Measurements from ENCODE around the gene CCDC171. TPM values are rescaled to one million over a fixed set of nuclear protein-coding genes. Genes with fewer than 3 reads are reported as not detected.

Gene CCDC171
- total RNA-seq, 1 donor from 2014 or later, result 5.4 TPM

GRCh38 chr9:15846611-15847010 lies 293.8 kb downstream of the CCDC171 start:
- no peaks in the 10 kb centered on the region for H3K4me1 Mint-ChIP-seq (ENCODE audit: unreplicated experiment)
- H3K27ac Mint-ChIP-seq (ENCODE audit: unreplicated experiment), result no peak overlapping the region
- H3K9me3 Mint-ChIP-seq (ENCODE audit: unreplicated experiment), result no peaks in the 10 kb centered on the region
- no peaks in the 10 kb centered on the region for H3K36me3 Mint-ChIP-seq (ENCODE audit: unreplicated experiment)
- no peak overlapping the region for H3K4me3 Mint-ChIP-seq (ENCODE audit: unreplicated experiment)
- DNase-seq (ENCODE audit: extremely low spot score, unreplicated experiment), result no peak
- H3K27me3 Mint-ChIP-seq (ENCODE audit: unreplicated experiment), result no peaks in the 10 kb centered on the region
- no peak for TF ChIP-seq CTCF (IDR thresholded peaks at IDR 0.05)

- DNase-seq (ENCODE audit: extremely low spot score, unreplicated experiment), result no peak
- no peak for TF ChIP-seq CTCF (IDR thresholded peaks at IDR 0.05)
- no peaks in the 10 kb centered on the region for H3K27me3 Mint-ChIP-seq (ENCODE audit: unreplicated experiment)
- H3K4me1 Mint-ChIP-seq (ENCODE audit: unreplicated experiment), result no peaks in the 10 kb centered on the region
- peaks cover 5% of the 10 kb centered on the region for H3K9me3 Mint-ChIP-seq (ENCODE audit: unreplicated experiment)
- H3K27ac Mint-ChIP-seq (ENCODE audit: unreplicated experiment), result no peak overlapping the region
- no peak overlapping the region for H3K4me3 Mint-ChIP-seq (ENCODE audit: unreplicated experiment)
- H3K36me3 Mint-ChIP-seq (ENCODE audit: unreplicated experiment), result no peaks in the 10 kb centered on the region
Measured at GRCh38 chr9:15849871-15850270, 297.0 kb downstream of the CCDC171 start.

GRCh38 chr9:15851766-15852165 lies 298.9 kb downstream of the CCDC171 start:
- H3K36me3 Mint-ChIP-seq (ENCODE audit: unreplicated experiment), result peaks cover 4% of the 10 kb centered on the region
- H3K27me3 Mint-ChIP-seq (ENCODE audit: unreplicated experiment), result no peaks in the 10 kb centered on the region
- no peak overlapping the region for H3K27ac Mint-ChIP-seq (ENCODE audit: unreplicated experiment)
- no peaks in the 10 kb centered on the region for H3K4me1 Mint-ChIP-seq (ENCODE audit: unreplicated experiment)
- no peak for TF ChIP-seq CTCF (IDR thresholded peaks at IDR 0.05)
- H3K9me3 Mint-ChIP-seq (ENCODE audit: unreplicated experiment), result peaks cover 5% of the 10 kb centered on the region
- no peak overlapping the region for H3K4me3 Mint-ChIP-seq (ENCODE audit: unreplicated experiment)
- DNase-seq (ENCODE audit: extremely low spot score, unreplicated experiment), result no peak

- Mint-ChIP-seq H3K4me1 (ENCODE audit: unreplicated experiment) (no peaks in the 10 kb centered on the region), H3K4me3 (ENCODE audit: unreplicated experiment) (no peak overlapping the region), H3K27ac (ENCODE audit: unreplicated experiment) (no peak overlapping the region), H3K27me3 (ENCODE audit: unreplicated experiment) (no peaks in the 10 kb centered on the region), H3K9me3 (ENCODE audit: unreplicated experiment) (peaks cover 14% of the 10 kb centered on the region), H3K36me3 (ENCODE audit: unreplicated experiment) (peaks cover 6% of the 10 kb centered on the region)
- no peak for TF ChIP-seq CTCF (IDR thresholded peaks at IDR 0.05)
- DNase-seq (ENCODE audit: extremely low spot score, unreplicated experiment), result no peak
Measured at GRCh38 chr9:15856591-15856990, 303.7 kb downstream of the CCDC171 start.

- Mint-ChIP-seq H3K36me3 (ENCODE audit: unreplicated experiment) (peaks cover 6% of the 10 kb centered on the region), H3K4me1 (ENCODE audit: unreplicated experiment) (no peaks in the 10 kb centered on the region), H3K27me3 (ENCODE audit: unreplicated experiment) (no peaks in the 10 kb centered on the region), H3K27ac (ENCODE audit: unreplicated experiment) (no peak overlapping the region), H3K4me3 (ENCODE audit: unreplicated experiment) (no peak overlapping the region), H3K9me3 (ENCODE audit: unreplicated experiment) (peaks cover 2% of the 10 kb centered on the region)
- DNase-seq (ENCODE audit: extremely low spot score, unreplicated experiment), result no peak
- no peak for TF ChIP-seq CTCF (IDR thresholded peaks at IDR 0.05)
Measured at GRCh38 chr9:15867334-15867733, 314.5 kb downstream of the CCDC171 start.

Data from osteocyte (in vitro differentiated cells).